IMR-90 (cell line): Measurements from ENCODE around the gene CEMIP2. TPM values are rescaled to one million over a fixed set of nuclear protein-coding genes. Genes with fewer than 3 reads are reported as not detected.

Experiments
- ATAC-seq: fragments of 200-7000 bp; cut with Tn5 transposase; 2 replicates; pipeline ENCODE4 v1.9.1; 2020; ENCODE audit warnings: low read depth, mild to moderate bottlenecking, moderate library complexity
- BruUV-seq: library from RNA; stranded (reverse); fragments of 400-500 nt; replicated peaks from 2 replicates; lab custom pipeline; 2021; lab: Mats Ljungman, UMichigan
- CTCF ChIA-PET: fragments of 300-600 bp; formaldehyde crosslinking; extraction: SDS; loops from one replicate; lab custom pipeline; 2021; ENCODE audit warnings: antibody characterized with exemption; lab: Yijun Ruan, JAX
- POLR2A ChIA-PET: fragments of 300-600 bp; sonication (Branson Sonifier 250); formaldehyde crosslinking; loops from one replicate; lab custom pipeline; 2022; ENCODE audit warnings: antibody characterized with exemption; ENCODE audit not compliant: unreplicated experiment; lab: Charles Lee
- DNase-seq: peaks from one replicate; pipeline ENCODE4 v3.0.0; 2013
- H2AFZ ChIP-seq: replicated peaks from 2 replicates; pipeline ENCODE3; 2013; ENCODE audit warnings: low read length, mild to moderate bottlenecking; ENCODE audit not compliant: poor library complexity
- H2AK5ac ChIP-seq: 2 replicates; pipeline ENCODE4 v1.6.1; 2013; ENCODE audit warnings: low read depth, low read length, inconsistent platforms
- H2AK9ac ChIP-seq: replicated peaks from 2 replicates; pipeline ENCODE3; 2013; ENCODE audit warnings: mild to moderate bottlenecking, low read depth, low read length, moderate library complexity; ENCODE audit not compliant: poor library complexity
- H2BK120ac ChIP-seq: 2 replicates; pipeline ENCODE4 v1.6.1; 2013; ENCODE audit warnings: low read depth, low read length, inconsistent platforms
- H2BK15ac ChIP-seq: 3 replicates; pipeline ENCODE4 v1.6.1; 2013; ENCODE audit warnings: low read depth, low read length, inconsistent platforms
- H2BK20ac ChIP-seq: 2 replicates; pipeline ENCODE4 v1.6.1; 2013; ENCODE audit warnings: low read depth, mild to moderate bottlenecking, inconsistent platforms, low read length, moderate library complexity
- H2BK5ac ChIP-seq: 2 replicates; pipeline ENCODE4 v1.6.1; 2013; ENCODE audit warnings: mild to moderate bottlenecking, low read depth, low read length, inconsistent platforms; ENCODE audit not compliant: poor library complexity, severe bottlenecking
- H3K14ac ChIP-seq: replicated peaks from 2 replicates; pipeline ENCODE4 v1.6.1; 2013; ENCODE audit warnings: low read depth, low read length, inconsistent platforms
- H3K18ac ChIP-seq: 2 replicates; pipeline ENCODE4 v1.6.1; 2013; ENCODE audit warnings: low read depth, low read length, control low read depth
- H3K23ac ChIP-seq: 2 replicates; pipeline ENCODE4 v1.6.1; 2013; ENCODE audit warnings: low read depth, low read length, inconsistent platforms
- H3K27ac ChIP-seq: 2 replicates; pipeline ENCODE4 v1.5.1; 2013; ENCODE audit warnings: mild to moderate bottlenecking, control low read depth, low read length; ENCODE audit not compliant: insufficient read depth
- H3K27me3 ChIP-seq: 2 replicates; pipeline ENCODE4 v1.6.1; 2013; ENCODE audit warnings: low read length; ENCODE audit not compliant: control insufficient read depth, insufficient read depth
- H3K36me3 ChIP-seq: 2 replicates; pipeline ENCODE4 v1.6.1; 2013; ENCODE audit warnings: low read length, mixed read lengths; ENCODE audit not compliant: control insufficient read depth, insufficient read depth
- H3K4ac ChIP-seq: 2 replicates; pipeline ENCODE4 v1.6.1; 2013; ENCODE audit warnings: low read depth, low read length, inconsistent platforms
- H3K4me1 ChIP-seq: 2 replicates; pipeline ENCODE4 v1.6.1; 2013; ENCODE audit warnings: low read length, mixed read lengths; ENCODE audit not compliant: control insufficient read depth, insufficient read depth
- H3K4me2 ChIP-seq: 2 replicates; pipeline ENCODE4 v1.6.1; 2013; ENCODE audit warnings: low read depth, mild to moderate bottlenecking, control low read depth, low read length, moderate library complexity
- H3K4me3 ChIP-seq: 2 replicates; pipeline ENCODE4 v1.5.1; 2013; ENCODE audit warnings: low read depth, mild to moderate bottlenecking, control low read depth, low read length, moderate library complexity; ENCODE audit not compliant: insufficient read depth
- H3K56ac ChIP-seq: 2 replicates; pipeline ENCODE4 v1.6.1; 2013; ENCODE audit warnings: low read length, inconsistent platforms; ENCODE audit not compliant: insufficient read depth; ENCODE audit errors: extremely low read depth
- H3K79me1 ChIP-seq, 2 experiments: 2 replicates each; pipeline ENCODE4 v1.6.1; 2013; ENCODE audit warnings: low read length in 2 of 2, inconsistent platforms in 1 of 2, low read depth in 1 of 2
- H3K9ac ChIP-seq: 2 replicates; pipeline ENCODE4 v1.6.1; 2013; ENCODE audit warnings: low read depth, low read length, control low read depth
- H3K9me1 ChIP-seq: 2 replicates; pipeline ENCODE4 v1.6.1; 2013; ENCODE audit warnings: low read length, inconsistent platforms; ENCODE audit not compliant: insufficient read depth
- H3K9me3 ChIP-seq: 2 replicates; pipeline ENCODE4 v1.6.1; 2013; ENCODE audit warnings: low read length; ENCODE audit not compliant: control insufficient read depth, insufficient read depth
- H4K20me1 ChIP-seq: 2 replicates; pipeline ENCODE4 v1.6.1; 2013; ENCODE audit warnings: low read length, inconsistent platforms; ENCODE audit not compliant: insufficient read depth
- H4K5ac ChIP-seq: 2 replicates; pipeline ENCODE4 v1.6.1; 2013; ENCODE audit warnings: mild to moderate bottlenecking, low read depth, low read length, control low read depth
- H4K8ac ChIP-seq, 2 experiments: 2 replicates each; pipeline ENCODE4 v1.6.1; 2013; ENCODE audit warnings: low read depth in 2 of 2, low read length in 2 of 2, control low read depth in 1 of 2, inconsistent platforms in 1 of 2
- H4K91ac ChIP-seq: 2 replicates; pipeline ENCODE4 v1.6.1; 2013; ENCODE audit warnings: low read depth, low read length, inconsistent platforms; ENCODE audit not compliant: insufficient read depth
- FOS ChIP-seq: fragments of 150-350 bp; IDR thresholded peaks from 2 replicates; pipeline ENCODE4 v1.6.1; 2016; ENCODE audit warnings: low read depth, low read length
- MAFK ChIP-seq: IDR thresholded peaks from 2 replicates; pipeline ENCODE4 v1.6.1; 2012; ENCODE audit warnings: low read depth, low read length, improper control_type of control experiment
- WGBS, 2 experiments: methylation state at CpG; one replicate each; pipeline versions ENCODE4 v1.1.5 to v1.1.7; 2013; ENCODE audit warnings: missing lambda C conversion rate in 2 of 2; ENCODE audit not compliant: insufficient read length in 1 of 2; ENCODE audit errors: extremely low coverage in 2 of 2; 5-methylcytosine and 5-hydroxymethylcytosine counted together
- dilution Hi-C: fragments of 300-500 bp; cut with HindIII; formaldehyde crosslinking; loops from one replicate; pipeline ENCODE4 v1.14.3; 2018; ENCODE audit warnings: low sequenced_read_pairs; ENCODE audit not compliant: unreplicated experiment
- in situ Hi-C: fragments of 300-500 bp; cut with MboI; formaldehyde crosslinking; loops from 3 replicates; pipeline ENCODE4 v1.14.3; 2019; ENCODE audit warnings: low sequenced_read_pairs, inconsistent platforms, mixed read lengths
- intact Hi-C: fragments of 100-400 bp; cut with micrococcal nuclease; formaldehyde crosslinking; loops from 2 replicates; pipeline ENCODE4 v1.10.0; 2022
- polyA plus RNA-seq, 3 experiments: library from polyadenylated mRNA; depleted of rRNA; stranded (reverse); fragments of >200 nt; gene quantifications; 2 replicates each; pipeline ENCODE4 v1.2.3, GENCODE V29; 2012; ENCODE audit warnings: low replicate concordance in 1 of 3
- total RNA-seq: library from RNA; depleted of rRNA; stranded (reverse); fragments of >200 nt; gene quantifications from 2 replicates; pipeline ENCODE4 v1.2.3, GENCODE V29; 2012
- TF ChIP-seq, protein P1 (sequence below): conservative IDR thresholded peaks from 2 replicates; pipeline ENCODE4 v1.5.1; 2012; ENCODE audit warnings: mild to moderate bottlenecking, low read depth, low read length, improper control_type of control experiment

CEMIP2 gene
- total and polyA plus RNA-seq, 2 of the 4 experiments (the other 2 are of a cell fraction) = 65.2 to 67.4 TPM

DNA sequence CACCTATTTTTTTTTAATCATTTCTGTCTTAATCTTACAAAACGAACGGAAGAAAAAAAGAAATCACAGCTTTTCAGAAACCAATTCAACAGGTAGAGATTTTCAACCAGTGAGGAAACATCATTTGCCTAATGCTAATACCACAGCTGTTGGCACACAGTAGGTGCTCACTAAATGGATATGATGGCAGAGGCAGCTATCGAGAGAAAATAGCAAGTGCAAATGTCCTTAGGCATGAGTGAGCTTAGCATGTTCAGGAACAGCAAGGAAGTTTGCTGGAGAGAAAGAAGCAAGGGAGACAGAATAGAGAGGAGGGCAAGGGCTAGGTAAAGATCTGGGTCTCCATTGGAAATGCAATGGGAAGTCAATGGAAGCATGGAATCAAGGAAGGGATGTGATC is 49.2 kb downstream of the CEMIP2 start:
- H2BK5ac ChIP-seq = no peak overlapping the region
- H3K4ac ChIP-seq = no peak overlapping the region
- no peak overlapping the region for H2AK5ac ChIP-seq
- no peak overlapping the region for H4K8ac ChIP-seq
- no peak overlapping the region for H3K4me2 ChIP-seq
- intact Hi-C loops (no loop called here), in situ Hi-C loops (no loop called here), dilution Hi-C loops (no loop called here)
- no peak overlapping the region for H3K18ac ChIP-seq
- peaks cover 9 to 20% of the 10 kb centered on the region in 2 experiments for H3K79me1 ChIP-seq
- no peaks in the 10 kb centered on the region for H3K9me3 ChIP-seq
- no peak overlapping the region for H3K14ac ChIP-seq
- no peak overlapping the region for H3K27ac ChIP-seq
- no peak overlapping the region for H3K4me3 ChIP-seq
- no peak for ATAC-seq
- no peak overlapping the region for H2BK120ac ChIP-seq
- no peak overlapping the region for H2AK9ac ChIP-seq
- no peak overlapping the region for H3K9ac ChIP-seq
- ChIA-PET CTCF (no interaction called here), POLR2A (no interaction called here)
- H4K5ac ChIP-seq = no peak overlapping the region
- H2BK20ac ChIP-seq = no peak overlapping the region; the same call in 1 of the 2 replicates
- H2BK15ac ChIP-seq = no peak overlapping the region
- H2AFZ ChIP-seq = no peak overlapping the region
- H4K91ac ChIP-seq = no peak overlapping the region
- 100% methylated on average over 1 of the region's 3 CpGs; no CpG with 5 or more reads in 1 of the 2 experiments for WGBS, 2 experiments
- TF ChIP-seq FOS = no peak
- TF ChIP-seq MAFK = no peak
- TF ChIP-seq, protein P1, sequence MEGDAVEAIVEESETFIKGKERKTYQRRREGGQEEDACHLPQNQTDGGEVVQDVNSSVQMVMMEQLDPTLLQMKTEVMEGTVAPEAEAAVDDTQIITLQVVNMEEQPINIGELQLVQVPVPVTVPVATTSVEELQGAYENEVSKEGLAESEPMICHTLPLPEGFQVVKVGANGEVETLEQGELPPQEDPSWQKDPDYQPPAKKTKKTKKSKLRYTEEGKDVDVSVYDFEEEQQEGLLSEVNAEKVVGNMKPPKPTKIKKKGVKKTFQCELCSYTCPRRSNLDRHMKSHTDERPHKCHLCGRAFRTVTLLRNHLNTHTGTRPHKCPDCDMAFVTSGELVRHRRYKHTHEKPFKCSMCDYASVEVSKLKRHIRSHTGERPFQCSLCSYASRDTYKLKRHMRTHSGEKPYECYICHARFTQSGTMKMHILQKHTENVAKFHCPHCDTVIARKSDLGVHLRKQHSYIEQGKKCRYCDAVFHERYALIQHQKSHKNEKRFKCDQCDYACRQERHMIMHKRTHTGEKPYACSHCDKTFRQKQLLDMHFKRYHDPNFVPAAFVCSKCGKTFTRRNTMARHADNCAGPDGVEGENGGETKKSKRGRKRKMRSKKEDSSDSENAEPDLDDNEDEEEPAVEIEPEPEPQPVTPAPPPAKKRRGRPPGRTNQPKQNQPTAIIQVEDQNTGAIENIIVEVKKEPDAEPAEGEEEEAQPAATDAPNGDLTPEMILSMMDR = no peak
- no peak overlapping the region for H3K23ac ChIP-seq
- H3K27me3 ChIP-seq = no peaks in the 10 kb centered on the region
- H3K56ac ChIP-seq = no peak overlapping the region
- H4K20me1 ChIP-seq = no peaks in the 10 kb centered on the region; the same call in 1 of the 2 replicates
- peaks cover 17% of the 10 kb centered on the region for H3K36me3 ChIP-seq
- peaks cover 6% of the 10 kb centered on the region; the same call in 1 of the 2 replicates for H3K4me1 ChIP-seq
- no TSS peak for BruUV-seq
- H3K9me1 ChIP-seq = peaks cover 7% of the 10 kb centered on the region
- no peak for DNase-seq
